GM21529 (cell line): ENCODE data around the gene FBXL2.
"Not testable (repeated sequence)": the region's sequence is repeated elsewhere in the genome, so short reads cannot be mapped to it uniquely, and the experiment has no call there.

Source experiments
- ATAC-seq: cut with Tn5 transposase; IDR thresholded peaks from one replicate; pipeline ENCODE4 v1.9.1; 2021; ENCODE audit not compliant: unreplicated experiment

Gene FBXL2

GRCh38 chr3:33383951-33384350 is 106.7 kb downstream of the FBXL2 start:
- ATAC-seq, result no peak

- ATAC-seq, result no peak
These were observed 108.2 kb downstream of the FBXL2 start for GRCh38 chr3:33385423-33385822.

GRCh38 chr3:33386631-33387030 is 109.4 kb downstream of the FBXL2 start:
- no peak for ATAC-seq

GRCh38 chr3:33388374-33389100 is 111.3 kb downstream of the FBXL2 start:
- ATAC-seq, result no peak

- ATAC-seq, result no peak
These were observed 112.7 kb downstream of the FBXL2 start for GRCh38 chr3:33389908-33390307.

GRCh38 chr3:33391255-33391995 is 114.2 kb downstream of the FBXL2 start:
- ATAC-seq, result no peak

GRCh38 chr3:33392144-33392543 is 114.9 kb downstream of the FBXL2 start:
- ATAC-seq, result no peak

- no peak for ATAC-seq
These were observed 115.5 kb downstream of the FBXL2 start for GRCh38 chr3:33392703-33393125.

GRCh38 chr3:33394403-33395054 is 117.3 kb downstream of the FBXL2 start:
- no peak for ATAC-seq

GRCh38 chr3:33395900-33396299 is 118.7 kb downstream of the FBXL2 start:
- ATAC-seq, result no peak

- ATAC-seq, result no peak
These were observed 121.2 kb downstream of the FBXL2 start for GRCh38 chr3:33398410-33398809.

GRCh38 chr3:33401781-33402180 is 124.5 kb downstream of the FBXL2 start:
- no peak for ATAC-seq

GRCh38 chr3:33402936-33403335 is 125.7 kb downstream of the FBXL2 start:
- ATAC-seq, result no peak

- ATAC-seq, result no peak
These were observed 126.5 kb downstream of the FBXL2 start for GRCh38 chr3:33403756-33404155.

- not testable (repeated sequence) for ATAC-seq
These were observed 133.6 kb downstream of the FBXL2 start for GRCh38 chr3:33410816-33411215.

- ATAC-seq, result no peak
These were observed 139.9 kb downstream of the FBXL2 start for GRCh38 chr3:33417066-33417673.

- no peak for ATAC-seq
These were observed 142.7 kb downstream of the FBXL2 start for GRCh38 chr3:33419948-33420347.

GRCh38 chr3:33420966-33421365 is 143.7 kb downstream of the FBXL2 start:
- ATAC-seq, result no peak

GRCh38 chr3:33424606-33425452 is 147.6 kb downstream of the FBXL2 start:
- ATAC-seq, result no peak

GRCh38 chr3:33425453-33425852 is 148.2 kb downstream of the FBXL2 start:
- ATAC-seq, result no peak

GRCh38 chr3:33426068-33426467 is 148.8 kb downstream of the FBXL2 start:
- ATAC-seq, result no peak
